WI38 (cell line): ENCODE data around the gene TMEM53.

Experiments used
- H3K4me3 ChIP-seq: 2 replicates; pipeline ENCODE4 v1.5.1; 2011; ENCODE audit warnings: low read depth, mild to moderate bottlenecking, control low read depth, low read length
- CTCF ChIP-seq: IDR thresholded peaks from 2 replicates; pipeline ENCODE4 v1.5.1; 2012; ENCODE audit warnings: low read depth, mild to moderate bottlenecking, control low read depth, low read length

TMEM53 gene

GRCh38 chr1:44624268-44624901 is 49.9 kb downstream of the TMEM53 start:
- no peak overlapping the region for H3K4me3 ChIP-seq
- TF ChIP-seq CTCF, result no peak

- H3K4me3 ChIP-seq, result no peak overlapping the region
- TF ChIP-seq CTCF, result no peak
Measured at GRCh38 chr1:44621841-44622286, 52.4 kb downstream of the TMEM53 start.

- no peak for TF ChIP-seq CTCF
- H3K4me3 ChIP-seq, result no peak overlapping the region
Measured at GRCh38 chr1:44620072-44620471, 54.2 kb downstream of the TMEM53 start.

GRCh38 chr1:44619261-44619900 is 54.9 kb downstream of the TMEM53 start:
- TF ChIP-seq CTCF, result no peak
- no peak overlapping the region for H3K4me3 ChIP-seq

- no peak for TF ChIP-seq CTCF
- peak overlapping the region; percentile 48 for H3K4me3 ChIP-seq
Measured at GRCh38 chr1:44617703-44618029, 56.6 kb downstream of the TMEM53 start.

- no peak for TF ChIP-seq CTCF
- peak overlapping the region; percentile 48 for H3K4me3 ChIP-seq
Measured at GRCh38 chr1:44616991-44617702, 57.1 kb downstream of the TMEM53 start.
